ENCODE data around the gene SPAG17. TPM values are rescaled to one million over a fixed set of nuclear protein-coding genes. Genes with fewer than 3 reads are reported as not detected.

SPAG17 gene
- total RNA-seq, 1 experiment from 2014 or later = not detected

DNA sequence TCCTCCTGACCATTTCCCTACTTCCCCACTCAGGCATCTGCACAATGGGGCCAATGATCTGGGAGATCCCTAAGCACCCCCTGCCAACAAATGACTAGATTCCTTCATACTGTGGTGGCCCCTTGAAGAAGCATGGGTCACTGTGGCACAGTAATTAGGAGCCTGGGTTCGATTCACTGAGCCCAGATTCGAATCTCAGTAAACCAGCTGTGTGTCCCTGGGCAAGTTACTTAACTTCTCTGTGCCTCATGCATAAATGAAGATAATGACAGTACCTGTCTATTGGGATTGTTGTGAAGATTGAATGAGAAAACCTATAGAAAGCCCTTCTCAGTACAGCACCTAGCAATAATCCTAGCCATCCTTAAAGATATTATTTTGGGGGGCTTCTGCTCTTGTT, 27.5 kb downstream of the SPAG17 start:
- H3K27ac ChIP-seq (ENCODE audit: low read depth, low read length) = no peak overlapping the region
- H3K9me2 ChIP-seq (ENCODE audit: insufficient read depth) = no peaks in the 10 kb centered on the region
- H3K4me1 ChIP-seq (ENCODE audit: control insufficient read depth in 1 of 2, insufficient read depth in 2 of 2, low read length in 2 of 2) = no peaks in the 10 kb centered on the region
- no peaks in the 10 kb centered on the region for H4K20me1 ChIP-seq (ENCODE audit: insufficient read depth)
- ATAC-seq (no peak), DNase-seq (ENCODE audit: low read depth, low spot score) (no peak)
- no peaks in the 10 kb centered on the region for H3K36me3 ChIP-seq (ENCODE audit: control insufficient read depth in 1 of 2, insufficient read depth in 2 of 2, low read length in 2 of 2)
- no peaks in the 10 kb centered on the region for H3K9me3 ChIP-seq (ENCODE audit: control insufficient read depth in 1 of 2, insufficient read depth in 1 of 2, low read depth in 1 of 2, low read length in 2 of 2)
- TF ChIP-seq ZBTB33 (IDR thresholded peaks at IDR 0.05; ENCODE audit: extremely low read depth, insufficient replicate concordance, low read length) (no peak), ZNF274 (IDR thresholded peaks at IDR 0.05; ENCODE audit: low read depth, low read length) (no peak), ELF1 (IDR thresholded peaks at IDR 0.05; ENCODE audit: borderline replicate concordance, low read depth) (no peak), FOSL1 (IDR thresholded peaks at IDR 0.05; ENCODE audit: low read depth) (no peak), EGR1 (IDR thresholded peaks at IDR 0.05; ENCODE audit: low read depth) (no peak), SP1 (IDR thresholded peaks at IDR 0.05; ENCODE audit: low read depth) (no peak), CEBPB (IDR thresholded peaks at IDR 0.05; ENCODE audit: low read depth) (no peak), EZH2phosphoT487 (IDR thresholded peaks at IDR 0.05; ENCODE audit: borderline replicate concordance) (no peak), REST (IDR thresholded peaks at IDR 0.05; ENCODE audit: low read depth) (no peak), POLR2AphosphoS5 (IDR thresholded peaks at IDR 0.05; ENCODE audit: low read depth, low read length) (no peak), TCF7L2 (IDR thresholded peaks at IDR 0.05; ENCODE audit: borderline replicate concordance, extremely low read depth, insufficient read depth, insufficient read length) (no peak), POLR2A (IDR thresholded peaks at IDR 0.05; ENCODE audit: borderline replicate concordance, extremely low read depth, insufficient read depth, insufficient read length) (no peak), JUND (IDR thresholded peaks at IDR 0.05) (no peak), EZH2 (IDR thresholded peaks at IDR 0.05) (no peak), RAD21 (IDR thresholded peaks at IDR 0.05; ENCODE audit: low read depth) (no peak), CTCF (IDR thresholded peaks at IDR 0.05 in 2 of 3, conservative IDR thresholded peaks at IDR 0.05 in 1 of 3; ENCODE audit: borderline replicate concordance in 1 of 3, insufficient read depth in 1 of 3, low read depth in 2 of 3, low read length in 2 of 3) (no peak), ZFX (IDR thresholded peaks at IDR 0.05) (no peak)
- TF ChIP-seq, protein P1, sequence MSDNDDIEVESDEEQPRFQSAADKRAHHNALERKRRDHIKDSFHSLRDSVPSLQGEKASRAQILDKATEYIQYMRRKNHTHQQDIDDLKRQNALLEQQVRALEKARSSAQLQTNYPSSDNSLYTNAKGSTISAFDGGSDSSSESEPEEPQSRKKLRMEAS (IDR thresholded peaks at IDR 0.05) = no peak
- H3K27me3 ChIP-seq (ENCODE audit: insufficient read depth, low read length) = no peaks in the 10 kb centered on the region; the same call in 1 of the 2 replicates
- BruUV-seq (replicated peaks) = no TSS peak
- no peak overlapping the region for H2AFZ ChIP-seq (ENCODE audit: low read depth, low read length, poor library complexity, severe bottlenecking)
- no peaks in the 10 kb centered on the region for H3K79me2 ChIP-seq (ENCODE audit: insufficient read depth, low read length)
- RAD21 ChIA-PET (ENCODE audit: low non-redundant PET in 1 of 2, low total read pairs in 2 of 2, uncharacterized antibody in 2 of 2, unreplicated experiment in 2 of 2) = no interaction called here
- no peak overlapping the region for H3K4me3 ChIP-seq (replicated peaks in 1 of 2; ENCODE audit: low read depth in 1 of 2, low read length in 2 of 2)
- H3K4me2 ChIP-seq (ENCODE audit: low read length) = no peak overlapping the region
- intact Hi-C loops (cut with micrococcal nuclease) = no loop called here
- H3K9ac ChIP-seq (ENCODE audit: low read length) = no peak overlapping the region
- POLR2A ChIA-PET = no interaction called here
- CTCF ChIA-PET = no interaction called here

Measured in HCT116 (cell line).